GM18526 (cell line): ENCODE data around the gene HRG.

Experiments used
- POLR2A ChIP-seq: IDR thresholded peaks from 3 replicates; pipeline ENCODE4 v1.6.1; 2011; ENCODE audit not compliant: insufficient read length; ENCODE audit errors: extremely low read depth

The HRG gene

DNA sequence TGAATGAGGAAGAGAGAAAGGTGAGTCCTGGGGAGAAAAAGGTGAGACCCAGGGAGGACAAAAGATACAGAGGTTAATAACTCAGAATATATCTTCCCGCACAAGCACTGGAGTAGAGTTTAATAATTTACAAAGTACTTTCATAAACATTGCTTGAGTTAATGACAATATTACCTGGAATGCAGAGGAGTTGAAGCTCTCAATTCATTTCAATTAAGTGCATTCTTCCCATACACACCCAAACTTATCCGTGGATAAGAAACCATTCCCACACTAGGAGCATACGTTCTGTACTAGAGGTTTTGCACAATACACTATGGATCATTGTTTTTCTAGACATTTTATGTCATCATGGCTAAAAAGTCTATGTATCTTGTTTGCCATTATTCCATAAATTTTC lies 28.0 kb downstream of the HRG start:
- no peak for TF ChIP-seq POLR2A

DNA sequence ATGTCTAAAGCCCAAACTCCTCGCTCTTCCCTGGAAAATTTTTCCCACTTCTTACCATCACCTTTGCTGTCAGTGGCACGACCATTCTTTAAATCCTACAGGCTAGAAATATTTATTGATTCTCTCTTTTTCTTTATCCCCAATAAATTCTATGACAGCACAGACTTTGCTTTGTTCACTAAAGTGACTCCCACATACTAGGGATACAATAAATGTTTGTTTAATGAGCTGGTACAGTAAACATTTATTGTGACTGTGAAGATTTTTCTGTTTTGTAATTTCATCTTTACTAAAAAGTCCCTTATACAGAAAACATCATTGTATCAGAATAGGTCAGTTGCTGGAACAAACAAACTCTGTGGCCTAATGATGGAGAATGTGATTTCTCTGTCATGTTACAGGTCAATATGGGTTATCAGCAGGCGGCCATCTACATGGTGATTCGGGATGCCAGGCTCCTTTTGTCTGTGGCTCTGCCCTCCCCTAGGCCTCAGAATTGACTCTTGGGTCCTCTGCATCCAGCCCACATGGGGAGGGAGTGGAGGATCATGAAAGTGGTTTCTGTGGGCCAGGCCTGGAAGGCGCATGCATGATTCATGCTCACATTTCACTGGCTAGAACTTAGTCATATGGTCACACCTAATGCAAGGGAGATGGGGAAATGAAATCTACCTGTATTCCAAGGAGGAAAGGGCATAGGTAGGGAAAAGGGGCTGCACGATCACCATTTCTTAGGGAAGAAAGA lies 28.6 kb downstream of the HRG start:
- no peak for TF ChIP-seq POLR2A

DNA sequence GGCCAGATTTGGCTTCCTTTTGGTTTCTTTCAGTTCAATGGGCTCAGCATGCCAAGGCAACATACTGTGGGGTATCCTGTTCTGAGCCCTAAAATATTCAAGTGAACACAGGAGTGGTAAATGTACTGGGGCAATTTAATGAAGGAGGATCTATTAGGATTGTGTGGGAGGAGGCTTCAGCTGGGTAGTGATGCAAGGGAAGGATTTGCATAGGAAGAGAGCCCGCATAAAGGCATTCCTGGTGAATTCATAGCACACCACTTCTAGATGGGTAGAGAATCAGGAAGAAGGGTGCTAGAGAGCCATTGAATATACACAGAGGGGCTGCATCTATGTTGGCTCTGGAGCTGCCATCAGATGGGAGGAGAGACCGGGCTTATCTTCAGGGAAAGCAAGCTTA lies 30.7 kb downstream of the HRG start:
- no peak for TF ChIP-seq POLR2A

DNA sequence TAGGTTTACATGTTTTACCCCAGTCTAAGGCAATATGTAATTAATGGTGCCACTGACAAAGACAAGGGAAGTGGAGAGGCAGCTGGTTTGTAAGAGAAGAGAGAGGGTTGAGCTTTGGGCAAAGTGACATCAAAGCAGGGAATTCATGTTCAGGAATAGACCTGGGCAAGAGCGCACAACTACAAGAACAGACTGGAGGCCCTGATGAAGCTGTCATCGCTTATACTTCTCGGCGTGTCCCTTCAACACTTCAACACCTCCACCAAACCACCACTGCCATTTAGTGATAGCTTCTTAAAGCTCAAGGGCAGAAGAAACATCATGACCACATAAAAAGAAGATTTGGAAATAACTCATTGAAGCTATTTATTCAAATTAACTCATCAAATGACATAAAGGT lies 31.7 kb downstream of the HRG start:
- TF ChIP-seq POLR2A = no peak

DNA sequence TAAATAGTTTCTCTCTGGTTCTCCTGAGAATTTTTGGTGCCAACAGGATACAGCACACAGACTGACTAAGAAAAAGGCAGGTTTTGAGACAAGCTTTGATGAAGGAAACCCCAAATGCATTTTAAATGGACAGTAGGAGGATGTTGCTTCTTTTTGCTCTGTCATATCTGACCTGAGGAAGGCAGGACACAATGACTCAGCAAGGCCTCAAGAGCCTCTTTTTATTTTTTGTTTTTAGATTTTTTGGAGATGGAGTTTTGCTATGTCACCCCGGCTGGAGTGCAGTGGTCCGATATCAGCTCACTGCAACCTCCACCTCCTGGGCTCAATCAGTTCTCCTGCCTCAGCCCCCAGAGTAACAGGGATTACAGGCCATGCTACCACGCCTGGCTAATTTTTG lies 34.5 kb downstream of the HRG start:
- TF ChIP-seq POLR2A = no peak

DNA sequence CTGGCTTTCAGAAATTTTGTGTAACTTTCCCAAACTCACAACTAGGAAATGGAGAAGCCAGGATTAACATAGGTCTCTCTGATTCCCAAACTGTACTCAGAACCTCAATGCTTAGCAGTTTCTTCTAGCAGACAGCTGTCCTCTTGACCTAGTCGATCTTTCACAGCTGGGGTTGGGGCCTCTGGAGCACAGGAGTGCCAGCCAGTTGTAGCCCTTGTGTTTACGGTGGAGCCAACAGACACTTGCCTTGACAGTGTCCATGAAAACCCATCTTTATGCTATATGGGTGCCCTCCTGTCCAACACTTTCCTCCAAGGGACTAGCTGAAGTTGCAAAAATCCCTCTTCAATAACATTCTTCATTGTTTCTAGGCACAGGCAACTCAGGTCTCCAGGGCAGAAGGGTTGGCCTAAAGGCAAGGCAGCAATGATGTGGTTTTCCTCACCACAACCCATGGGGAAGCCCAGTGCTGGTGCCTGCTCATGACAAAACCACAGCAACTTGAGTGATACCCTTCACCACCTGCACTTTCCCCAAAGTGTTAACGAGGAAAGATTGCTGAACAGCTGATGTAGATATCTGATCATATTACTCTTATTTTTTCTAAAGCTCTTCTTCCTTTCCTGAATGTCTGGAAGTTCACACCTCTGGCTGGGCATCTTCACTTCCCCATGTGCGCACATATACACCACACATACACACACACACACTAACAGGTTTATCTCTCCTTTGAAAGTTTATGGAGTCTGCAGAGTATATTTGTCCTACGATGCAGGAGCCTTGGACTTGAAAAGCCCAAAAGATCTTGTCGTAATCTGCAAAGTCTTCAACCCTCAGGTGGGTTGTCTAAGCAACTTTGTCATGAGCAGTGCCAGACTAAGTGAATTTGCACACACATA lies 40.3 kb downstream of the HRG start:
- no peak for TF ChIP-seq POLR2A

DNA sequence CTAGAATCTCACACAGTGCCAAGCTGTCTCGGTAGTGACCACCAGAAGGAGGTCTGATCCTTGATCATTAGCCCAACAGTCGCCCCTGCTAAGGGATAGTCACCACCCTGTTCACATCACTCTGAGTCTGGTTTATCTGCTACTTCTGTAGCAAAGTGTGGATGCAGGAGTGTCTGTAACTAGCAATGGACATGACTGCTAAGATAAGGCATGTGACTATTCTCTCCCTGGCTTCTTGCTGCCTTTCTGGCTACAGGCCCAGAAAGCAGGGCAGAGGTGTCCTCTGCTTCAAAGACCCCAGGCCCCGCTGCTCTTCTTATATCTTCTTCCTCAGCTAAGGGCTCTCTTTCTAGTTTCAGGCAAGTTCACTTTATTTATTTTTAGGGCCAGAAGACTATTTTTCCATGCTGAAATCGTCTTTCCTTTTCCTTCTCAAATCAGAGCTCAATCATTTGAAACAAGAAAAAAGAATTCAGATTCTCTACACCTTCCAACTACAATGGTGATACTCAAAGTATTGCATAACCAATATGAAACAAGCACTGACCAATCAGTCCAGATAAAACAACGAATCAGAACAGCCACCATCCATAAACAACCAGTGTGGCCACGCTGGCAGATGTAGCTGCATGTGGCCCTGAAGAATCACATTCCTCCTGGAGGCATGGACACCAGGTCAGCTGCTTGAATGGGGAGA lies 43.3 kb downstream of the HRG start:
- no peak for TF ChIP-seq POLR2A

DNA sequence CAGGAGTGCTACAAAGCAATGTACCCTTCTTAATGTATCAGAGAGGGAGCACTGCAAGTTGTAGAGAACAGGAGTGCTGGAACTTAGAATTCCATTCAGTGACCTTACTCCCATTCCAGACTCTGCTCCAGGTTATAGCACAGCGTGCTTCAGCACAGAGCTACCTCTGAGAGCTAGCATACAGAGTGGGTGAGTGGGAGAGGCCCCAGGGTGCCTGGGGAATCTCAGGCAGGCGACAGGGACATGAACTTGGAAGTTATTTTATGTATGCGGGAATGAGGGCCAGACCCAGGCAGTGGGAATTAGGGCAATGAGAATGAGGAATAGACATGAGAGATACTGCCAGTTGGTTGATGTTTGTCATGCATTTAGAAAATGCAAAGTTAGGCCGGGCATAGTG lies 47.7 kb downstream of the HRG start:
- TF ChIP-seq POLR2A = no peak

DNA sequence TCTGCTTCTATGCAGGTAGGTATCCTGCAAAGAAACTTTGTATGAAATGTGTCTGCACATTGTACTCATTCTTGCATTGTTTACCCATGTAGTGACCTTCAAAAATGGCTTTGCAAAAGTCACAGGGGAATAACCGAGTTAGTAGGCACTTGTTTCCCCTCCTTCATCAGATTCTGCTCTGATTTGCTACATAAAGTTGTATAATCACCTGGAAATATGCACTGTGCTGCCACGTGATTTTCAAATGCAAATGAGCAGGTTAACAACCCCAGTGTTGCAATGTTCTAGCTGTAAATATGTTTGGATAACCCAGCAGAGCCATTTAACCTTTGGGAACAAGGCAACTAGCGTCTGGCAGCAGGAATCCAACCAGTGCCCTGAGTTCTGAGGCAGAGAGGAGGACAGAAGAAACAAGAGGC lies 51.2 kb downstream of the HRG start, which contains the start of gene KNG1:
Gene KNG1 (plus strand): TSS at position 321 of the 419 bp plus-strand sequence. CDS start 184 bp downstream, outside the sequence.
- no peak for TF ChIP-seq POLR2A

DNA sequence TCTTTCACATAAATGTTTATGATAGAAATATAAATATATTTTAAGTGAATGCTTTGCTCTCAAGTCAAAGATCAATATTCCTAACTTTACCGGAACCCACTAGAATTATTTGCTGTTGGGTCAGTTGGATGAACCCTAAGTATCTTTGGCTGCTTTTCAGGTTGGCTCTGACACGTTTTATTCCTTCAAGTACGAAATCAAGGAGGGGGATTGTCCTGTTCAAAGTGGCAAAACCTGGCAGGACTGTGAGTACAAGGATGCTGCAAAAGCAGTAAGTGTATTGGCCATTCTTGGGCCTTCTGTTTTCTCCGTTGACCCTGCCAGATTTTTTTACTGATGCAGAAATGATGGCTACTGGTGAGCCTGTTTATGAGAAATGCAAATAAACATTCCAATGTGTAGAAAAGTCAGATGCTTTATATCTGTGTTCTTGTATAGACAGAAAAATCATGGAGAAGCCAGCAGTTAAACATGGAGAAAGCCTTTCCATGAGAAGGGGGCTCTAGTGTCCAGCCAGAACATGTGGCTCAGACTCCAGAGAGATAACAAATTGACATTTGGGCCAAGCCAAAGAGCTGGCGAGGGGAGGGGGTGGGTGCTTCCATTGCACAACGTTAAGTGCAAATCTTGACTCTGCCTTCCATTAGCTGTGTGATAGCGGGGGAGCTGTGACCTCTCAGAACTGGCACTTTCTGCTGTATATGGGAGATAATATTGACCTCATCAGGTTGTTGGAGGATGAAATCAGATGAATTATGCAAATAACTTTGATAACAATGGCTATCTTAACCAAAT lies 54.3 kb downstream of the HRG start:
- TF ChIP-seq POLR2A = no peak

DNA sequence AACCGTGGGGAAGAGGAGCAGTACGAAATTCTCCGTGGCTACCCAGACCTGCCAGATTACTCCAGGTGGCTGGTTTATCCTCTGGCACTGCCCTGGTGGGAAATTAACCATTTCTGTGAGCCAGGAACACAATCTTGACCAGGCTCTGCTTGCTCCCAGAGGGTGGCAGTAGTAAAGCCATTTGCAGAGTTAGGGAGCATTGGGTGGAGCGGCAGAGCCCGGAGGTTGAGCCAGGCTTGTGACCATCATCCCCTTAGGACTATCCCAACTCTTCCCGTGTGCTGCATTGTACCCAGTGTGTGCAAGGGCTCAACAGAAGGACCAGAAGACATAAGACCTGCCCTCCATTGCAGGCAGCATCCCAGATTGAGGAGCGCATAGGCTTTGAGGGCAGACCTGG lies 56.6 kb downstream of the HRG start:
- no peak for TF ChIP-seq POLR2A

DNA sequence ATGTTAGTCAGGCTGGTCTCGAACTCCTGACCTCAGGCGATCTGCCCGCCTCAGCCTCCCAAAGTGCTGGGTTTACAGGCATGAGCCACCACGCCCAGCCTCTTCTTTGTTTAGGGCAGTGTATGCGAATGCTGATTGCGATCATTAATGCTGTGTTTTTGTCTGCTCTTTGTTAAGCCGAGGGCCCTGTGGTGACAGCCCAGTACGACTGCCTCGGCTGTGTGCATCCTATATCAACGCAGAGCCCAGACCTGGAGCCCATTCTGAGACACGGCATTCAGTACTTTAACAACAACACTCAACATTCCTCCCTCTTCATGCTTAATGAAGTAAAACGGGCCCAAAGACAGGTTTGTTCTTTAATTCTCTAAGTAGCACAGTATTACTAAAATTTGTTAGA lies 59.1 kb downstream of the HRG start:
- TF ChIP-seq POLR2A = no peak
